ENCODE data around the gene DDX51.
"Not testable (repeated sequence)": the region's sequence is repeated elsewhere in the genome, so short reads cannot be mapped to it uniquely, and the experiment has no call there.

DDX51 gene

GRCh38 chr12:132139912-132140311, 4.2 kb downstream of the DDX51 start:
- DNase-seq (ENCODE audit: low spot score) = no peak

DNA sequence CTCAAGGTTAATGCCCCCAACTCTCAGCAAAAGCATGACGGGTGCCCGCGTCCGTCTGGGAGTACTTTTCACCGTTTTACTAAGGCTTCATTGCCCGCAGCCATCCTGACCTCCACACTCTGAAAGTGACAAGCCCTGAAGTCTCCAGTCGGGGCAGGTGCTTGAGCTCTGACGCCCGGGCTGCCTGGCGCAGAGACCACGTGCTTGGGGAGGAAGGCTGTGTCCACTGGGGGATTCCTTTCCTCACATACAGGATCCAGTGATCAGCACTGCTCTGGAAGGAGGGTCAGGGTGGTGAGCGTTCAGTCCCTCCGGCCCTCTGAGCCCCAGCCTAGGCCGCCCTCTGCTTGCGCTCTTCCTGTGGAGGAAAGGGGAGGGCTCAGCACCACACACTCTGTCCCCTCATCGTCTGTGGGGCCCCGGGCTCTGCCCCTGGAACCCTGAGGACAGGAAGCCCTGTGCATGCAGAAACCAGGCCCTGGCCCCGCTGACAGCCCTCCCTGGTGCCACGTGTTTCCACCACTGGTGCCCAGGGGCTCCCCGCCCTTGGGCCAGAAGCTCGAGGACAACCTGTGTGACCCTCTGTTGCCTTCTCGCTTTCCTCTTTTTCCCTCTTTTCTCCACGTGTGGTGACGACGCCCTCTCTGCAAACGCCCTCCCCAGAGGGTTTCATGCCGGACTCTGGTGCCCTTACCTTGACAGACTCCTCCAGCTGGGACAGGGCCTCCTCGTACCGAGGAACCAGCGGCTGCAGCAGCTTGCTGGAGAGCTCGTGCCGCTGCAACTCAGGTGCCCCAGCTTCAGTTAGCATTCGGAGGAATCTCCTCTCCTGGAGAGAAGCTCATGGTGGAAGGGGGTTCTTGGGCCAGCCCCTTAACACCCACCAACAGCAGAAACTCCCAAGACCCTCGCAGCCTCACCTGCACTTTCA, 4.9 kb downstream of the DDX51 start:
- no peak for DNase-seq (ENCODE audit: low spot score)

- DNase-seq (ENCODE audit: low spot score) = no peak
Measured at GRCh38 chr12:132137483-132138125, 6.5 kb downstream of the DDX51 start.

- DNase-seq (ENCODE audit: low spot score) = not testable (repeated sequence)
Measured at GRCh38 chr12:132136226-132136625, 7.9 kb downstream of the DDX51 start.

- not testable (repeated sequence) for DNase-seq (ENCODE audit: low spot score)
Measured at GRCh38 chr12:132134653-132135183, 9.4 kb downstream of the DDX51 start.

DNA sequence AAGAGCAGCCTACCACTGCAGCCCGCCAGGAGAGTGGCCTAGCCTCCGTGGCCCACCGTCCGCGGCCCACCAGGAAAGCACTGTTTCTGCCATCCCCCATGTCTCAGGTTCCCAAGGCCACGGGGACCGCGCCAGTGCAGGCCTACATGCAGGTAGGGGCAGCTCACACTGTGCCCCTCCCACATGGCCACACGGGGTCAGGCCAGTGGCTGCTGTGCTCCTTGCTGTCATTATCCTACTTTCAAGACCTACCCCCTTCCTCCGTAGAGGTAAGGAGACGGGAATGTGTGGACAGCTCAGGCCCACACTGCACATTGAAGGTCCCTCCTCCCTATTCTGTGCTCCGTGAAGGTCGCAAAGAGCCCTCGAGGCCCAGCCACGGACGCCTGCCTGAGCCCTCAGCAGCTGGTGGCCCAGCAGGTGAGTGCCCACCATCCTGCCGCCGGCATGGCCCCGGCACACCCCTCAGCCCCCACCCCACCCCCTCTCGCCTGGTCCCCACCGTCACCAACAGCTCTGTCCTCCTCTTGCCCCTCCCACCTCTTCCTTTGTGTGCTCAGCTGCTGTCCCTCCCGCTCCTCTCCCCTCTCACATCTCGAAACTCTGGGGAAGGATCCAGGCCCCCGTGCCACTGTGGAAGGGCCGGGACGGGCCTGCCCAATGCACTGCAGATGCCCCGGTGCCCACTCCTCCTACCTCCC, 10.0 kb downstream of the DDX51 start:
- no peak for DNase-seq (ENCODE audit: low spot score)

GRCh38 chr12:132132609-132133430, 11.3 kb downstream of the DDX51 start:
- DNase-seq (ENCODE audit: low spot score) = no peak

DNA sequence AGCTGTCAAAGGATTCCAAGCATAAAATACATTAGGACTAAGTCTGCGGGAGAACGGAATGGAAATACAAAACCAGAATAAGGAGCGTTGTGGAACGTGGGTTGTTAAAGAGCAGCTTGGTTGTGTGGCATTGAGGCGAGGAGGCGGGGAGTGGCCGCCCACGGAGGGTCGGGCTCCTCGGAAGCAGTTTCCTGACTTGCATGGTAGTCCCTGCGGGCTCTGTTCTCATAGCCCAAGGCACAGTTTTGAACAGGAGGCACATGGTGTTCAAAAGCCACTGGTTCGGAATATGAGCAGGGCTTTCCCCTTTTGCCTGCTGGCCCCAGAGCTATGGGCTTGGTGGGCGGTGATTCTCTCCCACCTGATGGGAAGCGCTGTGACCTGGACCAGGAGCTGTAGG, 12.2 kb downstream of the DDX51 start:
- DNase-seq (ENCODE audit: low spot score) = no peak

DNA sequence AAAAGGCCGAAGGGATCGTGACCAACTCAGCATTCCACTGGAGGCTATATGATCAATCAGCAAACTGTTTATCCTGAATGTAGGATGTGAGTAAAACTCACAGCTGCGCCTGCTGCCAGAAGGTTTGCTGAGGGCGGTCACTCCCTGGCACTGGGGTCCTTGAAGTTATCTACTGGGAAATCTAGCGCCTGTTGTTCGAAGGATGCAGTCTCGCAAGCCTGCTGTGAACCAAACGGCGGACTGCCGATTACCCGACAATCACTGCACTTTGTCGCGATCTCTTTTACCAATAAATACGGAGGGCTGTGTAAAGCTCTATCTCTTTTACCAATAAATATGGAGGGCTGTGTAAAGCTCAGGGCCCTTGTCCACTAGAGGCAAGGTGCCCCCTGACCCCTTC, 12.9 kb downstream of the DDX51 start:
- no peak for DNase-seq (ENCODE audit: low spot score)

DNA sequence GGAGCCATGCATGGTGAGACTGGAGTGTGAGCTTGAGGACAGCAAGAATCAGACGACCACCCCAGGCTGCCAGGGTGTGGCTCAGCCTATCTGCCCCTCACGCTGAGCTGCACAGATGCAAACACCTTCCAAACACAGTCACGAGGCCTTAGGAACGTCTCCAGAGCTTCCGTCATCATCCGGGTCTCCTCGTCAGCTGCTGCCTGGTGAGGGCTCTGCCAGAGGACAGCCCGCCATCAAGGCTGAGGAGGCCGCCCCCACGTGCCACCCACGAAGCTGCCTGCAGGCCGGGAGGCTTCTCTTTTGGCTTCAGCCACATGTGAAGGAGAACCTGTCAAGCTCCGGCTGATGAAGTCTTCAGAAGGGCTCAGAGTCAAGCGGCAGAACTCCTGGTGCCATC, 13.4 kb downstream of the DDX51 start:
- DNase-seq (ENCODE audit: low spot score) = no peak

- DNase-seq (ENCODE audit: low spot score) = no peak
Measured at GRCh38 chr12:132129007-132129406, 15.1 kb downstream of the DDX51 start.

- DNase-seq (ENCODE audit: low spot score) = no peak
Measured at GRCh38 chr12:132127041-132127440, 17.1 kb downstream of the DDX51 start.

DNA sequence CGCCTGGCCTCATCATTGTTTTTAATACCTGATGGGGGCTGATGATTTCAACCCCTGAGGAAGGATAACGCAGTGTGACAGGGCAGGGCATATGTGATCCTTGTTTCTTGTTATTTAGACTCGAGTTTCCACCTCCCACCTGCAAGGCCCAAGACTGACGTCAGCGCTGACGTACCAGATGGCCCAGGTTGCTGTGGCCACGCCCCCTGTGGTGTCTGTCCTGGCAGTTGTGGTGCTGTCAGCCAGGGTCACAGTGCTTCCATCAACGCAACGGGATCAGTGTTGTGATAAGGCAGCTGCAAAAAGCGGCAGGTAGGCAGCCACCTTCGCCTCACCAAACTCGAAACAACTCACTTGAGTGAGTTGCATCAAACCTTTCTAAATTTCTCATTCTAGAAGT, 18.4 kb downstream of the DDX51 start:
- DNase-seq (ENCODE audit: low spot score) = no peak

GRCh38 chr12:132124766-132125425, 19.2 kb downstream of the DDX51 start:
- DNase-seq (ENCODE audit: low spot score) = no peak

DNA sequence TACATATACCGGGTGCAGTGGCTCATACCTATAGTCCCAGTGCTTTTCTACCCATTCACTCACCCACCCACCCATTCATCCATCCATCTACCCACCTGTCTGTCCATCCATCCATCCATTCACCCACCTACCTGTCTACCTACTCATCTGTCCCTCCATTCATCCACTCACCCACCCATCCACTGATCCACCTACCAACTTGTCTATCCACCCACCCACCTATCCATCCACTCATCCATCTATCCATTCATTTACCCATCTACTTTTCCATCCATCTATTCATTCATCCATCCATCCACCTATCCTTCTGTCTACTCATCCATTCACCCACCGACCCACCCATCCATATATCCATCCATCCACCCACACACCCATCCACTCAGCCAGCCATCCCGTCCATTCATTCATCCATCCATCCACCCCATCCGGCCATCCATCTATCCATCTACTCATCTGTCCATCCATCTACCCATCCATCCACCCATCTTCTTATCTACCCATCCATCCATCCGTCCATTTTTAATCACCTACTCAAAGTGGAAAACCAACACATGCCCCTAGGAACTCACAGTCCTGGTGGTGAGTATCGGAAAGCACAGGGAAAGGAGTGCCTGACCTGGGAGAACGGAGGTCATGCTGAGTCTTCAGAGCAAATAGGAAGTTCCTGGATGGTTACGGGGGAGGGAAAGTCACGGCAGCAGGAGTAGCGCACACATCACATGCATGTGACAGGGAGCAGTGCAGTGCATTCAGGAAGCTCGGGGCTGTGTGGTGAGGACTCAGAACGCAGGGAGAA, 20.0 kb downstream of the DDX51 start:
- no peak for DNase-seq (ENCODE audit: low spot score)

GRCh38 chr12:132121283-132121682, 22.8 kb downstream of the DDX51 start:
- no peak for DNase-seq (ENCODE audit: low spot score)

DNA sequence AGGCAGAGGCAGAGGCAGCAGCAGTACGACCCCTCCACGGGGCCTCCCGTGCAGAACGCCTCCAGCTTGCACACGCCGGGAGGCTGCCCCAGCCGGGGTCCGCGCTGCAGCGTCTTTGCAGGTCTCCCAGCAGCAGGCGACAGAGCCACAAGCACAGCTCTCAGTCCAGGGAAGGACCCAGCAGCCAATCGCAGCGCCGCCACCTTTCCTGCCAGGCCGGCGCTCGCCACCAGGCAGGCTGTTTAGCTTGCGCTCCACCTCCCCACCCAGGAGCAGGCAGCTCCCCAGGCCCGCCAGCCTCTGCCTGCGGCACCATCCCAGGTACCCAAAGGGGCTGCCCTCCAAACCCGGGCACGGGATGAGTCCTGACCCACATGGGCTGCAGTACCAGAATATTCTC, 25.2 kb downstream of the DDX51 start:
- DNase-seq (ENCODE audit: low spot score) = no peak

DNA sequence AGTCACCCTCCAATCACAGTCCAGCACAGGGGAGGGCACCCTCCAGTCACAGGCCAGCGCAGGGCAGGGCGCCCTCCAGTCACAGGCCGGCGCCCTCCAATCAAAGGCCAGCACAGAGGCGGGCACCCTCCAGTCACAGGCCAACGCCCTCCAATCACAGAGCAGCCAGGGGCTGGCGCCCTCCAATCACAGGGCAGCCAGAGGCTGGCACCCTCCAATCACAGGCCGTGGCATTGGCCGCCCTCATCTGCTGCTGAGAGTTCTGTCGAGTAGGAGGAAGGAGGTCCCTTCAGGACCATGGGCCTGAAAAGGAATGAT, 26.6 kb downstream of the DDX51 start:
- no peak for DNase-seq (ENCODE audit: low spot score)

DNA sequence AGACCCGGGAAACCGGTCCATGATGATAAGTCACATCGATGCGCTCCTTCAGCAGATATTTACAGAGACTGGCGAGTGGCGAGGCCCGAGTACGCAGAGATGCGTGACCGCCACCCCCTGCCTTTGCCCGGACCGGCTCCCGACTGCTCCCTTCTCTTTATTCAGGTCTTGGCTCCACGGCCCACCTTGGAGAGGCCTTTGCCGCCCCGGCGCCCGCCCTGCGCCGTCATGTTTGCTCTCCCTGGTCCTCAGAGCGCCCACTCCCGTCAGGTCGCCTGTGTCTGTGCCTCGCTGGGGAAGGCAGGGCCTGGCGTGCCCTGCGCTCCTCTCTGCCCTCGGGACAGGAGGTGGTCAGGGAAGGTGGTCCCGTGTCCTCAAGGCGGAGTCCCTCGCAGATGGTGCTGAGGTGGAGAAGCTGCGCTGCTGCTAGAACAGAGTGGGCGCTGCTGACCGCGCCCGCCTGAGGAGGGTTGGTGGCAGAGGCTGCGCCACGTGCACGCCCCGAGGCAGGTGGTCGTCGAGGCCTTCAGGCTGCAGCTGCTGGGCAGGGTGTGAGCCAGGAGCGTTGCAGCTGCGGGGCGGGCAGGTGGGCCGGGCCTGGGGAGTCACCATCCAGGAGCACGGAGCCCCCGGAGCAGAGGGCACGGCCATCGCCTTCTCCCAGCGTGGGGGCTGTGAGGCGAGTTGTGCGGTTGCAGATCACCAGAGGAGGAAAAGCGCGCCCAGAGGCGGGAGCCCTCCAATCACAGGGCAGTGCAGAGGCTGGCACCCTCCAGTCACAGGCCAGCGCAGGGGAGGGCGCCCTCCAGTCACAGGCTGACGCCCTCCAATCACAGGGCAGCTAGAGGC, 27.2 kb downstream of the DDX51 start:
- no peak for DNase-seq (ENCODE audit: low spot score)

DNA sequence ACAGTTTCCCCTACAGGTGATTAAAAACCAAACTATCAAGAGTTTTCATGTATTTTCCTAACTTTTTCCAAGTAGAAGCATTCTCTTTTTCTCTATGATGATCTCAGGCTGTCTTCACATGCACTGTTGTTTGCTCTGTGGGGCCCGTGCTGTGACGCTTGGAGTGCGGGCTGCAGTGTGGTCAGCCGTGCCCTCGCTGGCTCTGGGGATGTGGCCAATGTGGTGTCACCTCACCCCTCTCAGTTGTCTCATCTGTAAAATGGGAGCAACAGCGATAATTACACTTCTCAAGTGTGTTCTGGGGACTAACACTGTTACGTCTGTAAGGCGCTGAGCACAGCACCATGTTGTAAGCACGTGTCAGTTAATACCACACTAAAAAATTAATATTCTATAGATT, 28.6 kb downstream of the DDX51 start:
- no peak for DNase-seq (ENCODE audit: low spot score)

Measured in SW480 (cell line).